Calu3 (cell line): ENCODE results near the gene CXCL17. TPM values are rescaled to one million over a fixed set of nuclear protein-coding genes. Genes with fewer than 3 reads are reported as not detected.

ENCODE experiments used
- BruUV-seq: library from RNA; stranded (reverse); fragments of 400-500 nt; replicated peaks from 2 replicates; lab custom pipeline; 2021; lab: Mats Ljungman, UMichigan
- CTCF ChIA-PET: fragments of 300-600 bp; sonication (Branson Sonifier 250); formaldehyde crosslinking; loops from one replicate; lab custom pipeline; 2022; ENCODE audit warnings: antibody characterized with exemption; lab: Charles Lee
- DNase-seq: peaks from one replicate; pipeline ENCODE4 v3.0.0; 2022
- H3K27ac Mint-ChIP-seq: one replicate; pipeline ENCODE4 v1.8.0; 2022; ENCODE audit warnings: mixed read lengths; ENCODE audit not compliant: unreplicated experiment
- H3K27me3 Mint-ChIP-seq: one replicate; pipeline ENCODE4 v1.8.0; 2022; ENCODE audit warnings: mixed read lengths; ENCODE audit not compliant: unreplicated experiment
- H3K36me3 Mint-ChIP-seq: one replicate; pipeline ENCODE4 v1.8.0; 2022; ENCODE audit warnings: mild to moderate bottlenecking, moderate library complexity, mixed read lengths; ENCODE audit not compliant: insufficient read depth, unreplicated experiment
- H3K4me1 Mint-ChIP-seq: one replicate; pipeline ENCODE4 v1.8.0; 2022; ENCODE audit warnings: mild to moderate bottlenecking, low read depth, mixed read lengths; ENCODE audit not compliant: unreplicated experiment
- H3K4me3 Mint-ChIP-seq: one replicate; pipeline ENCODE4 v1.8.0; 2022; ENCODE audit warnings: mild to moderate bottlenecking, low read depth, moderate library complexity, mixed read lengths; ENCODE audit not compliant: unreplicated experiment
- H3K9me3 Mint-ChIP-seq: one replicate; pipeline ENCODE4 v1.8.0; 2022; ENCODE audit warnings: low read depth, mixed read lengths; ENCODE audit not compliant: unreplicated experiment
- intact Hi-C: fragments of 100-400 bp; cut with micrococcal nuclease; formaldehyde crosslinking; loops from one replicate; pipeline ENCODE4 v1.10.0; 2022; ENCODE audit not compliant: unreplicated experiment
- total RNA-seq: library from RNA; stranded (reverse); gene quantifications from 2 replicates; pipeline ENCODE4 v1.2.3, GENCODE V29; 2022
- TF ChIP-seq, protein P1 (sequence below): fragments of 200-600 bp; IDR thresholded peaks from one replicate; pipeline ENCODE4 v1.8.0; 2022; ENCODE audit warnings: antibody characterized with exemption; ENCODE audit not compliant: unreplicated experiment

The CXCL17 gene
- total RNA-seq, 1 experiment from 2014 or later = 4.0 TPM

DNA sequence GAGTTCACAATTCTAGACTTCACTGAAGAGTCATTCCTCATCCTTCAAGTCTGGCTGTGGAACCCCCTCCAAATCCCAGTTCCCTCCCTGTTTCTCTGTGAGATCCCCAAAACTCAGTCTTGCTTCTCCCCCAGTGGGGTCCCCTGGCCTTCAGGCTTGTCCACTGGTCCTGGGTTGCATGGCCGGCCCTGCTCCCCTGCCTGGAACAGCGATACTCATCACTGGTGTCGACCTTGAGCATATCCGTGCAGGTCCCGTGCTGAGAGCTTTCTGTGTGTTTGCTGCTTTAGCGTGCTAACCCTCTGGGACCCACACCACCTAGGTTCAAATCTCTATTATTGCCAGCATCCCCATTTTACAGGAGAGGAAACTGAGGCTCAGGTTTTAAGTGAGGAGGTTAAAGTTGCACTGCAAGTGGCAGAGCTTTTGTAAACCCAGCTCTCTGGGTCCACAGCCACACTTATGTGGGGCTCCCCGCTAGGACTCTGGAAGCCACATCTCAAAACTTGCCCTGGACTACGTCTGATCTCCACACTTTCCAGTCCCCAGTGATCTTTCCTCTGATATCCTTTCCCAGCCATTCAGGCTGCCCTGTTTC is 31.1 kb downstream of the CXCL17 start:
- intact Hi-C loops = no loop called here
- peaks cover 27% of the 10 kb centered on the region for H3K36me3 Mint-ChIP-seq
- no TSS peak for BruUV-seq
- no peak overlapping the region for H3K4me3 Mint-ChIP-seq
- H3K9me3 Mint-ChIP-seq = no peaks in the 10 kb centered on the region
- H3K4me1 Mint-ChIP-seq = peaks cover 42% of the 10 kb centered on the region
- no peak for DNase-seq
- CTCF ChIA-PET = interaction anchor here (0.5 to 1.6 kb wide), 2 partner anchors 27 to 739 kb away, joined by 3 to 5 read pairs; no protein-coding TSS in a partner anchor
- TF ChIP-seq, protein P1, sequence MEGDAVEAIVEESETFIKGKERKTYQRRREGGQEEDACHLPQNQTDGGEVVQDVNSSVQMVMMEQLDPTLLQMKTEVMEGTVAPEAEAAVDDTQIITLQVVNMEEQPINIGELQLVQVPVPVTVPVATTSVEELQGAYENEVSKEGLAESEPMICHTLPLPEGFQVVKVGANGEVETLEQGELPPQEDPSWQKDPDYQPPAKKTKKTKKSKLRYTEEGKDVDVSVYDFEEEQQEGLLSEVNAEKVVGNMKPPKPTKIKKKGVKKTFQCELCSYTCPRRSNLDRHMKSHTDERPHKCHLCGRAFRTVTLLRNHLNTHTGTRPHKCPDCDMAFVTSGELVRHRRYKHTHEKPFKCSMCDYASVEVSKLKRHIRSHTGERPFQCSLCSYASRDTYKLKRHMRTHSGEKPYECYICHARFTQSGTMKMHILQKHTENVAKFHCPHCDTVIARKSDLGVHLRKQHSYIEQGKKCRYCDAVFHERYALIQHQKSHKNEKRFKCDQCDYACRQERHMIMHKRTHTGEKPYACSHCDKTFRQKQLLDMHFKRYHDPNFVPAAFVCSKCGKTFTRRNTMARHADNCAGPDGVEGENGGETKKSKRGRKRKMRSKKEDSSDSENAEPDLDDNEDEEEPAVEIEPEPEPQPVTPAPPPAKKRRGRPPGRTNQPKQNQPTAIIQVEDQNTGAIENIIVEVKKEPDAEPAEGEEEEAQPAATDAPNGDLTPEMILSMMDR = no peak
- no peak overlapping the region for H3K27ac Mint-ChIP-seq
- H3K27me3 Mint-ChIP-seq = no peaks in the 10 kb centered on the region

GRCh38 chr19:42410371-42410770 is 32.4 kb downstream of the CXCL17 start:
- intact Hi-C loops = no loop called here
- no peaks in the 10 kb centered on the region for H3K27me3 Mint-ChIP-seq
- CTCF ChIA-PET = interaction anchor here (2.6 kb wide), 1 partner anchor 14 kb away, joined by 13 read pairs; no protein-coding TSS in a partner anchor
- no TSS peak for BruUV-seq
- H3K9me3 Mint-ChIP-seq = no peaks in the 10 kb centered on the region
- peaks cover 31% of the 10 kb centered on the region for H3K36me3 Mint-ChIP-seq
- TF ChIP-seq, protein P1 = no peak
- no peak overlapping the region for H3K27ac Mint-ChIP-seq
- peaks cover 42% of the 10 kb centered on the region for H3K4me1 Mint-ChIP-seq
- H3K4me3 Mint-ChIP-seq = no peak overlapping the region
- DNase-seq = no peak

- H3K4me1 Mint-ChIP-seq = peaks cover 42% of the 10 kb centered on the region
- intact Hi-C loops = no loop called here
- peaks cover 28% of the 10 kb centered on the region for H3K36me3 Mint-ChIP-seq
- H3K27me3 Mint-ChIP-seq = no peaks in the 10 kb centered on the region
- peak overlapping the region; percentile 9 for H3K4me3 Mint-ChIP-seq
- CTCF ChIA-PET = interaction anchor here (0.5 to 2.6 kb wide), 10 partner anchors 10 to 1121 kb away, joined by 3 to 14 read pairs (median 5); no protein-coding TSS in a partner anchor
- TF ChIP-seq, protein P1 = no peak
- BruUV-seq = no TSS peak
- peak; percentile 94 for DNase-seq
- H3K27ac Mint-ChIP-seq = peak overlapping the region; percentile 43
- H3K9me3 Mint-ChIP-seq = no peaks in the 10 kb centered on the region
Measured at GRCh38 chr19:42409477-42409876, 33.3 kb downstream of the CXCL17 start.

DNA sequence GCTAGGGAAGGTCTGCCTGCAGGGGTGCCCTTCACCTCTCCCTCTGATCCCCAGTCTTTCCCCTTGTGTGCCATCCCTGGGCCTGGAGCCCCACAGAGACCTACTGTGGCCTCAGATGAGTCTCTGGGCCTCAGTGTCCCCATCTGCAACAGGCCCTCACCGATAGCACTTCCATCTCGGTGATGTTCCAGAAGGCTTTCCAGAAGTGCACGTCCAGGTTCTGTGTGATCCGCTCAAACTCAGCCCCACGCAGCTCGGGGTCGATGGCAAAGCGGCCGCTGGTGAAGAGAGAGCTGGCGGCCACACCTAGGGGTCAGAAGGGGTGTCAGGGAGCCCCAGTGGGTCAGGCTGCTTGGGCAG is 35.0 kb downstream of the CXCL17 start:
- no peak overlapping the region for H3K27ac Mint-ChIP-seq
- BruUV-seq = no TSS peak
- CTCF ChIA-PET = interaction anchor here (2.6 kb wide), 1 partner anchor 11 kb away, joined by 13 read pairs; no protein-coding TSS in a partner anchor

More for the DNA sequence above, 35.0 kb downstream of the CXCL17 start:
- DNase-seq = no peak
- Mint-ChIP-seq H3K4me1 (peaks cover 42% of the 10 kb centered on the region), H3K9me3 (no peaks in the 10 kb centered on the region), H3K36me3 (peaks cover 27% of the 10 kb centered on the region), H3K4me3 (no peak overlapping the region), H3K27me3 (no peaks in the 10 kb centered on the region)
- intact Hi-C loops = no loop called here
- TF ChIP-seq, protein P1 = no peak
